GM12892 (cell line): ENCODE measurements around the gene EML6.

Experiments used
- DNase-seq: peaks from one replicate; pipeline ENCODE4 v3.0.0; 2011; ENCODE audit not compliant: insufficient read length
- FAIRE-seq: peaks from 2 replicates; lab custom pipeline; 2011; peaks lifted over from hg19 to GRCh38; lab: Jason Lieb, UNC
- POLR2A ChIP-seq: IDR thresholded peaks from 2 replicates; pipeline ENCODE4 v1.6.1; 2011; ENCODE audit warnings: low read depth, low read length, control low read depth
- POLR2AphosphoS5 ChIP-seq: IDR thresholded peaks from 2 replicates; pipeline ENCODE4 v1.6.1; 2011; ENCODE audit warnings: low read depth, low read length, control low read depth
- TAF1 ChIP-seq: IDR thresholded peaks from 2 replicates; pipeline ENCODE4 v1.6.1; 2011; ENCODE audit warnings: low read depth, mild to moderate bottlenecking, control low read depth, low read length, borderline replicate concordance

Gene EML6

GRCh38 chr2:54878182-54878581 is 154.7 kb downstream of the EML6 start:
- TF ChIP-seq TAF1 (no peak), POLR2AphosphoS5 (no peak), POLR2A (no peak)
- DNase-seq (no peak), FAIRE-seq (no peak)

GRCh38 chr2:54879032-54879431 is 155.6 kb downstream of the EML6 start:
- TF ChIP-seq POLR2AphosphoS5: no peak
- TF ChIP-seq POLR2A: no peak
- TF ChIP-seq TAF1: no peak
- FAIRE-seq (no peak), DNase-seq (no peak)

- TF ChIP-seq TAF1 (no peak), POLR2AphosphoS5 (no peak)
- FAIRE-seq (peak; percentile 24), DNase-seq (no peak)
Measured at GRCh38 chr2:54879598-54880332, 156.3 kb downstream of the EML6 start.

DNA sequence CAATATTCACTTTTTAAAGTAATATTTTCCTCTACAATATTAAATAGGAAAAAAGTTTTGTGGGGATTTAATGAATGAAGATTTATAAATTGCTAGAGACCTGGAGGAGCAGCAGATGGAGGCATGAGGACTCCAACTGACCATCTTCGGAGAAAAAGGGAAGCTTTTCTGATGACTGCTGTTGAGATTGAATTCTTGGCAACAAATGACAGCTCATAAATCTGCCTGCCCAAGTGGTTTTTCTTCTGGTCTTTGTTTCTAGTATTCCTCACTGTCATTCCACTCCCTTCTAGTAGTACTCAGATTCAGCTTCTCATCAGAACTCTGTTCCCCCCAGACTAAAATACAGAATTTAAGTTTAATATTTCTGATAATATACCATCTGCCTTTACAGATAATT is 157.0 kb downstream of the EML6 start:
- no peak for TF ChIP-seq POLR2A
- TF ChIP-seq TAF1: no peak
- no peak for TF ChIP-seq POLR2AphosphoS5
- FAIRE-seq (no peak), DNase-seq (no peak)

DNA sequence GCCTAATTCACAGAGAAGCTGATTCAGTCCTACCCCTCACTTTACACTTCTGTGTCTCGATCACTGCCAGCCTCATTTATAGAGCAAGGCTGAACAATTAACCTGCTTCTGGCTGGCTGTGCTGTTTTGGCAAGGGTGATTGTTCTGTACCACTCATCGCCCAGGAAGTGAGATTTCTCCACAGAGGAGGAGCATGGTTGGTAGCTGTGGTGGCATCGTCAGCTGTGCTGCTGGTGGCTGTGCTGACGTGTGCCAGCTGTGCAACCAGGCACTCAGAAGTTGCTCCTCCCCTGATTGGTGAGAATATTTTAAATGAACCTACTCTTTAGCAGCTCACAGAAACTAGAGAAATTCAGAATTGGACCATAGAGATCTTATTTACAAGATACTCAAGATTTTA is 158.3 kb downstream of the EML6 start:
- DNase-seq (no peak), FAIRE-seq (no peak)
- TF ChIP-seq POLR2AphosphoS5 (no peak), TAF1 (no peak), POLR2A (no peak)

DNA sequence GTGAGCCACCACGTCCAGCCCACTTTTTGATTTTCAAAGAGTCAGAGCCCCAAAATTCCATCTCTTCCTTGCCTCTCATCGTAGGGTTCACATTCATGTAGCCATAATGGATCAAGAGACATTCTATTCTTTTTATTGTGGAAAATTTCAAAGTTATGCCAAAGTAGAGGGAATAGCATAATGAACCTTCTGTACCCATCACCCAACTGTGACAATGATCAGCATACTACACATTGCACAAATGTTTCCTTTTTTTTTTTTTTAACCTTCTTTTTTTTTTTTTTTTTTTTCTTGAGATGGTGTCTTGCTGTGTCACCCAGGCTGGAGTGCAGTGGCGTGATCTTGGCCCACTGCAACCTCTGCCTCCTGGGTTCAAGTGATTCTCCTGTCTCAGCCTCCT is 162.4 kb downstream of the EML6 start:
- no peak for TF ChIP-seq POLR2A
- TF ChIP-seq POLR2AphosphoS5: no peak
- no peak for TF ChIP-seq TAF1
- DNase-seq: no peak
- FAIRE-seq: no peak

DNA sequence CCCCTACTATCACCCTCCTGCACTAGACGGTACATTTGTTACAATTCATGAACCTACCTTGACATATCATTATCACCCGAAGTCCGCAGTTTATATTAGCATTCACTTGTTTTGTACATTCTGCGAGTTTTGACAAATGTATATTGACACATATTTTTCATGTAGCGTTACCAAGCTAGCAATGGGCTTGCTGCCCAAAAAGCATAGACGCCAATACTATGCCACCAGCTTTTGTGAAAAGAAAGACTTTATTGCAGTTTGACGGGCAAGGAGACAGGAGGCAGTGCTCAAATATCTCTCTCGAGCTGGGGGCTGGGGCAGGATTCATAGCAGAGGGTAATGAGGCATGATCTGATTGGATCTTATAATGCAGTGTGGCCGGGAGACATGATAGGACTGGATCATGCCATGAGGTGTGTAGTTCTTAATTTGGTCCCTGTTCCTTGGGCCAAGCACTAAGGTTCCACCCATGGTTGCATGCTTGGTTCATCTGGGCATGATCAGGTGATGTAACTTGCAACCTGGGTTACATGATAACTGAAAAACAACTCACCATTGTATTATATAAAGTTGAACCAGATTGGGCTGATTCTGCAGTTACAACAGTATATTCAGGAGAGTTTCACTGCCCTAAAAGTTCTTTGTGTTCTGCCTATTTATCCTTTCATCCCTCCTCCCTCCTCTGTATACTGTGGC is 164.5 kb downstream of the EML6 start:
- no peak for FAIRE-seq
- TF ChIP-seq POLR2AphosphoS5: no peak

DNA sequence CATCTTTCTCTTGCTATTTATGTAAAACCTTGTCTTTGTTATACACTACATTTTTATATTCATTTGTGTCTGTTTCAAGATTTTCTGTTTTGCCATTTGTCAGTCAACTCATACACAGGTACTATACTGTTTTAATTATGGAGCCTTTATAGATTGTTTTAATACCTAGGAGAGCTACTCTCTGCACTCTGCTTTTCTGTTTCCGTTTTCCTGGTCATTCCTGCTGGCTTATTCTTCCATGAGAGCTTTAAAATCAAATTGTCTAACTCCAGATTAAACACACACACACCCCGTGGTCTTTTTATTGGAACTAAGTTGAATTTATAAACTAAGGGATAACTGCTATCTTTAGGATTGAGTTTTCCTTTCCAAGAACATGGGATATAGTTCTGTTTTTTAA is 165.6 kb downstream of the EML6 start:
- no peak for TF ChIP-seq POLR2AphosphoS5
- TF ChIP-seq TAF1: no peak
- no peak for TF ChIP-seq POLR2A
- FAIRE-seq (no peak), DNase-seq (no peak)

More for the DNA sequence above, 164.5 kb downstream of the EML6 start:
- DNase-seq: no peak

DNA sequence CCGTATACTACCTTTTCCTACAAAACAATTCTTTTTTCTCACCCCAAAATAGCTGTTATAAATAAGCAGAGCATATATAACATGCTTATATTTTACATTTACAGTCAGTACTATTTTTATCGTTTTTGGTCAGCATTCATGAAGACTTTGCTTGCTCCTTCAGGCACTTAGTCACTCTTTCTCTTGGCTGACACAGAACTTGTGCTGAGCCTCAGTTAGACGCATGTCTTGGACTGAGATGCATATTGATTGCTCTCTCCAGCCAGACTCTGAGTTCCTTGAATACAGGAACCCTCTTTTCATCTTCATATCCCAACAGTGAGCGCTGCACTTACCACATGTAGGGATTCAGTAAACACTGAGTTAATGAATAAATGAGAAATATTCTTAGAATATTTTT is 168.4 kb downstream of the EML6 start:
- TF ChIP-seq POLR2A (no peak), POLR2AphosphoS5 (no peak), TAF1 (no peak)
- DNase-seq (no peak), FAIRE-seq (no peak)

- TF ChIP-seq POLR2AphosphoS5 (no peak), POLR2A (no peak), TAF1 (no peak)
- no peak for FAIRE-seq
- DNase-seq: no peak
Measured at GRCh38 chr2:54894467-54894866, 171.0 kb downstream of the EML6 start.

DNA sequence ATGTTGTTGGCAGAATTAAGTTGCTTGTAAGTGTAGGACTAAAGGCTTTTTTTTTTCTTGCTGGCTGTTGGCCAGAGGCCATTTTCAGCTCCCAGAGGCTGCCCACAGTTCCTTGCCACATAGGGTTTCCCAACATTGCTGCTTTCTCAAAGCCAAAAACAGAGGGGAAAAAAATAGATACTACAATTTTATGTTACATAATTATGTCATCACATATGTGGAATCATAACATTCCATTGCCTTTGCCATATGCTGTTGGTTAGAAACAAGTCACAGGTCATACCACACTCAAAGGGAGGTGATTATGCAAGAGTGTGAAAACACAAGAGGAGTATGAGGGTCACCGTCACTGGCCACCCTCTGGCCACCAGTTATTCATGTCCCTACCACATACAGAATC is 172.3 kb downstream of the EML6 start:
- TF ChIP-seq POLR2A (no peak), TAF1 (no peak), POLR2AphosphoS5 (no peak)
- no peak for DNase-seq
- FAIRE-seq: no peak
